ENCODE data around the gene INO80D. TPM values are rescaled to one million over a fixed set of nuclear protein-coding genes. Genes with fewer than 3 reads are reported as not detected.

Gene INO80D
- total and polyA plus RNA-seq, 2 of the 13 experiments (the other 11 are each of a cell fraction or from before 2014, with no cell fraction given), result 7.6 to 7.9 TPM

DNA sequence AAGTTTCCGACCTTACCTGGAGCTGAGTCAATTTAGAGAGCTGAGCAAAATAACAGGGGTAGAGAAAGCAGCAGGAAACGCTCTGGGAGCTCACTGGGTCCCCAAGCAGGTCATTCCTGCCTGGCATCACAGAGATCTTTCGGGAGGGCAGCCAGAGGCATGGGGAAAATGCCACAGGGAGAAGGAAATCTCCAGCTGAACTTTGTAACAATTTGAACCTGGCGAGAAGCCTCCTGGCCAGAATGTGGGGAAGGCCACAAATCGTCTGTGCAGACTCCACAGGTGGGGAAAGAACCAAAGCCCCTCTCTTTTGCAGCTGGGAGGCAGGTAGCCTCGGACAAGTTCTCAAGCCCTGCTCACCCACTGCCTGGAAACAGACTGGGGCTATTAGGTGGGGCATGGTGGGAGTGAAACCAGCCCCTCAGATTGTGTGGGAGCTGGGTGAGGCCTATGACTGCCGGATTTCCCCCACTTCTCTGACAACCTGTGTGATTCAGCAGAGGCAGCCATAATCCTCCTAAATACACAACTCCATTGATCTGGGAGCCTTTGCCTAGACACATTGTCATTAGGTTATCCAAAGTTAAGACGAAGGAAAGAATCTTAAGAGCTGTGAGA, 53.9 kb downstream of the INO80D start (continued):
- TF ChIP-seq ZNF432 (CRISPR knock-in tag; IDR thresholded peaks at IDR 0.05; ENCODE audit: borderline replicate concordance) (no peak), ZNF570 (CRISPR knock-in tag; IDR thresholded peaks at IDR 0.05; ENCODE audit: borderline replicate concordance) (no peak), MEIS1 (CRISPR knock-in tag; IDR thresholded peaks at IDR 0.05; ENCODE audit: borderline replicate concordance) (no peak), JDP2 (CRISPR knock-in tag; IDR thresholded peaks at IDR 0.05; ENCODE audit: borderline replicate concordance) (no peak), HIC2 (CRISPR knock-in tag; IDR thresholded peaks at IDR 0.05; ENCODE audit: low read depth) (no peak)
- TF ChIP-seq, protein P1, sequence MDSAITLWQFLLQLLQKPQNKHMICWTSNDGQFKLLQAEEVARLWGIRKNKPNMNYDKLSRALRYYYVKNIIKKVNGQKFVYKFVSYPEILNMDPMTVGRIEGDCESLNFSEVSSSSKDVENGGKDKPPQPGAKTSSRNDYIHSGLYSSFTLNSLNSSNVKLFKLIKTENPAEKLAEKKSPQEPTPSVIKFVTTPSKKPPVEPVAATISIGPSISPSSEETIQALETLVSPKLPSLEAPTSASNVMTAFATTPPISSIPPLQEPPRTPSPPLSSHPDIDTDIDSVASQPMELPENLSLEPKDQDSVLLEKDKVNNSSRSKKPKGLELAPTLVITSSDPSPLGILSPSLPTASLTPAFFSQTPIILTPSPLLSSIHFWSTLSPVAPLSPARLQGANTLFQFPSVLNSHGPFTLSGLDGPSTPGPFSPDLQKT (CRISPR knock-in tag; IDR thresholded peaks at IDR 0.05; ENCODE audit: borderline replicate concordance), result no peak
- TF ChIP-seq, protein P2, sequence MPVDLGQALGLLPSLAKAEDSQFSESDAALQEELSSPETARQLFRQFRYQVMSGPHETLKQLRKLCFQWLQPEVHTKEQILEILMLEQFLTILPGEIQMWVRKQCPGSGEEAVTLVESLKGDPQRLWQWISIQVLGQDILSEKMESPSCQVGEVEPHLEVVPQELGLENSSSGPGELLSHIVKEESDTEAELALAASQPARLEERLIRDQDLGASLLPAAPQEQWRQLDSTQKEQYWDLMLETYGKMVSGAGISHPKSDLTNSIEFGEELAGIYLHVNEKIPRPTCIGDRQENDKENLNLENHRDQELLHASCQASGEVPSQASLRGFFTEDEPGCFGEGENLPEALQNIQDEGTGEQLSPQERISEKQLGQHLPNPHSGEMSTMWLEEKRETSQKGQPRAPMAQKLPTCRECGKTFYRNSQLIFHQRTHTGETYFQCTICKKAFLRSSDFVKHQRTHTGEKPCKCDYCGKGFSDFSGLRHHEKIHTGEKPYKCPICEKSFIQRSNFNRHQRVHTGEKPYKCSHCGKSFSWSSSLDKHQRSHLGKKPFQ (CRISPR knock-in tag; IDR thresholded peaks at IDR 0.05; ENCODE audit: insufficient replicate concordance), result no peak

All from HepG2 (cell line).